22Rv1 (cell line): ENCODE measurements around the gene CLIC3.
A peak's percentile ranks its signal among the peaks of the same experiment; 100 is the strongest.

Experiments
- H3K27ac ChIP-seq: fragments of 450-650 bp; 2 replicates; pipeline ENCODE4 v1.5.1; 2017
- CTCF ChIP-seq: fragments of 450-650 bp; IDR thresholded peaks from 2 replicates; pipeline ENCODE4 v1.5.1; 2017; ENCODE audit warnings: mild to moderate bottlenecking
- ZFX ChIP-seq: fragments of 450-650 bp; IDR thresholded peaks from 2 replicates; pipeline ENCODE4 v1.6.1; 2017; ENCODE audit warnings: antibody characterized with exemption, borderline replicate concordance

Gene CLIC3

GRCh38 chr9:137035507-137035834, 39.1 kb upstream of the CLIC3 start:
- peak; percentile 73 for TF ChIP-seq CTCF
- no peak for TF ChIP-seq ZFX
- H3K27ac ChIP-seq, result peak overlapping the region; percentile 67

GRCh38 chr9:137034709-137035506, 38.5 kb upstream of the CLIC3 start:
- H3K27ac ChIP-seq, result peak overlapping the region; percentile 67
- TF ChIP-seq CTCF (peak; percentile 95), ZFX (no peak)

- peak overlapping the region; percentile 67 for H3K27ac ChIP-seq
- TF ChIP-seq ZFX (no peak), CTCF (no peak)
Measured at GRCh38 chr9:137034039-137034708, 37.8 kb upstream of the CLIC3 start.

GRCh38 chr9:137033481-137033880, 37.1 kb upstream of the CLIC3 start:
- peak overlapping the region; percentile 39; the same call in 1 of the 2 replicates for H3K27ac ChIP-seq

- TF ChIP-seq ZFX (no peak), CTCF (no peak)
- 0 out of 2 replicates have a peak overlapping the region, but pooled peaks have one; percentile 39 for H3K27ac ChIP-seq
Measured at GRCh38 chr9:137032858-137033257, 36.5 kb upstream of the CLIC3 start.

- 0 out of 2 replicates have a peak within 1 kb of the TSS, but pooled peaks have one; percentile 39 for H3K27ac ChIP-seq
- TF ChIP-seq CTCF (no peak), ZFX (no peak)
Measured at GRCh38 chr9:137031904-137032640, 35.7 kb upstream of the CLIC3 start, which contains the start of gene FUT7. TSS of gene FUT7 (minus strand) at chr9:137032088. CDS start at chr9:137031991, 97 bp downstream.
